ENCODE measurements around the gene GALNT2.

Gene GALNT2

DNA sequence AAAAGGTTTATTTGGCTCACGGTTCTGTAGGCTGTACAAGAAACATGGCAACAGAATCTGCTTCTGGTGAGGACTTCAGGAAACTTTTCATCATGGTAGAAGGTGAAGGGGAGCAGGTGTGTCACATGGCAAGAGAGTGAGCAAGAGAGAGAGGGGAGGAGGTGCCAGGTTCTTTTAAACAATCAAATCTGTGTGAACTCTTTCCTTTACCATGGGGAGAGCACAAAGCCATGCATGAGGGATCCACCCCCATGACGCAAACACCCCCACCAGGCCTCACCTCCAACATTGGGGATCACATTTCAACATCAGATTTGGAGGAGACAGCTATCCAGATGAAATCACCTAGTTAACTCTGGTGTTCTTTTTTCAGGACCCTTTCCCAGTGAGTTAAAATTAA, 103.6 kb downstream of the GALNT2 start:
- DNase-seq, result no peak

DNA sequence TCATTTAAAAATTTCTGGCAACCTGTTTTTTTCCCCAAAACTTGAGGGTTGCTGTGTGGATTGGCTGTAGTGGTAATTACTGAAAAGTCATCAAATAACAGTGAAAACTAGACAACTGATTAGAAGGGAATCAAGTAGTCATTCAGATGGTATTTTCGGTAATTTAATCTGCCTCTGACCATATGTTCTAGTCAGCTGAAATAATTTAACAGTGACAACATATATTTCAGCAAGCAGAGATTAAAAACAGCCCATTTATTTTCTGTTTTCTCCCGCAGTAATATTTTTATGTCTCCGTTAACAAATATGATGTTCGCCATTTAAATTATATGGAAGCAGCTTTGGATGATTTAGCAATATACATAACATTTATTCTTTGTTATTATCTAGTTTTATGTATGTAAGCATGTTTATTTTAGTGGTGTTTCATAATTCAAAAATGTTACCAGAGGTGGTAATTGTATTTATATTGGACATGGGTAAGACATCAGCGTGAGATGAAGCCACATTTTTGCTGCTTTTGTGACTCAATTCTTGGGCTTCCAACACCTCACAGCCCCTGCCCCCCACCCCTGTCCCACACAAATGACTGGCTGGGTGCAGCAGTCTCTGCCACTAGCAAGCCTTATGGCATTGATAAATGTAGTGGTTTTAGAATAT, 104.4 kb downstream of the GALNT2 start:
- no peak for DNase-seq

DNA sequence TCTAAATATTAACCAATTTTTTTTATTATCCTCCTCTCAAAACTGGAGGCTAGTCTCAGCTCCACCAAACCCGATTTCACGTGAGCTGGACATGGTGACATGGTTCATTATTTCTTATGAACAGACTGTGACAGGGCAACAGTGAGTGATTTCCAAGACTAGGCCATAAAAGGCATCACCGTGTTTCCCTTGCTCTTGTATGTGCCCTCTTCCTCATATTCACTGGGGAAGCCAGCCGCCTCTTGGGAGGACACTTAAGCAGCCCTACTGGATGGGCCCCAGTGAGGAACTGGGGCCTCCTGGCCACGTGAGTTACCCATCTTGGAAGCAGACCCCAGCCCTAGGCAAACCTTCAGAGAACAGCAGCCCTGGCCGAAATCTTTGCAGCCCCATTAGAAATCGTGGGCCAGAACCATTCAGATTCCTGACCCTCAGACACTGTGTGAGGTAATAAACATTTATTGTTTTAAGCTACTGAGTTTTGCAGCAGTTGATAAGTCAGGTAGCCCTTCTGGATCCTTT, 105.0 kb downstream of the GALNT2 start:
- no peak for DNase-seq

DNA sequence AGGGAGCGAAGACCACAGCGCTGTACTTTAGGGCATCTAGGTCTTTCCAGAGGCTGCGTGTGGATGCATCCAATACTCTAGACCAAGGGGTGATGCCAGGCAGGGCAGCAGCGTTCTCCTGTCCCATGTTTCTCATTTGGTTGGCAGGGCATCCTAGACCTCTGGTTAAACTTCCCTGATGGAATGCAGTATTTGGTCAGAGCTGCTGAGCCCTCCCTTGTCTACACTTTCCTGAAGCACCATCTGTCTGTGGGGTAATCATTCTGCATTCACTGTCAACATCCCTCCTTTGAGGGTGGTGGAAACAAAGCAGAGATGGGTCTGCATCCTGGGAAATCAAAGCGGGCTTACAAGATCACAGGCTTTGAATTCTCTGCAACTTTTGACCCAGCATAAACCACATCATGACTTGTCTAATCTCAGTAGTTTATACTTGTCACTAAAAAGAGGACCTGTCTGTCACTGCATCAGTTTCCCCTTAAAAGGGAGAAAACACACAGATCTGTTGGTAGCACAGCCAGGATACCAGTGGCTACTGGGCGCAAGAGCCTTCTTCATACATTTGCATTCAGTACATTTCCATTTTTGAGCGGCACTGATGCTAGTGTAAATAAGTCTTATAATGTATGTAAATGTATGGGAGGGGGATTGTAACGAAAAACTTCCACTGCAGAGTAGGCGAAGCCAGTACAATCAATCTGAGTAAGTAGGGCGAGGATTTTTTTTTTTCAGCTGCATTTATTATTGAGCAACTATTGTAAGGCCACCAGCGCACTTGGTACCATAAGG, 106.3 kb downstream of the GALNT2 start:
- peak; percentile 78 for DNase-seq

DNA sequence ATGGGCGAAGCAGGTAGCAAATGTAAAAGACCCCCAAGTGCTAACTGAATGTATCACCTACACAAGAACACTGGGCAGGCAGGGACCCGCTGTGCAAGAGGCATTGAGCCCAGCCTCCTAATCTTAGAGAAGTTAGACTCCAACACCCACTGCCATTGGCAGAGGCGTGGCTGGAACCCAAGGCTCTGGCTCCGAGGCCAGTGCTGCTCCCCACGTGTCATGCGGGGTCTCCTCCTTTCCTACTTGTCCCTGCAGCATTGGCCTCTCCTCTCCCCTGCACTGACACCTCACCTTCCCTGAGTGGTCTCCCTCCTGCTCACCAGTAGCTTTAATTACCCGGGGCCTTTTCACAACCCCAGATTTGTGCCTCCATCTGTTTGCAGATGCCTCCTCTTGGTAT, 107.0 kb downstream of the GALNT2 start:
- no peak for DNase-seq

DNA sequence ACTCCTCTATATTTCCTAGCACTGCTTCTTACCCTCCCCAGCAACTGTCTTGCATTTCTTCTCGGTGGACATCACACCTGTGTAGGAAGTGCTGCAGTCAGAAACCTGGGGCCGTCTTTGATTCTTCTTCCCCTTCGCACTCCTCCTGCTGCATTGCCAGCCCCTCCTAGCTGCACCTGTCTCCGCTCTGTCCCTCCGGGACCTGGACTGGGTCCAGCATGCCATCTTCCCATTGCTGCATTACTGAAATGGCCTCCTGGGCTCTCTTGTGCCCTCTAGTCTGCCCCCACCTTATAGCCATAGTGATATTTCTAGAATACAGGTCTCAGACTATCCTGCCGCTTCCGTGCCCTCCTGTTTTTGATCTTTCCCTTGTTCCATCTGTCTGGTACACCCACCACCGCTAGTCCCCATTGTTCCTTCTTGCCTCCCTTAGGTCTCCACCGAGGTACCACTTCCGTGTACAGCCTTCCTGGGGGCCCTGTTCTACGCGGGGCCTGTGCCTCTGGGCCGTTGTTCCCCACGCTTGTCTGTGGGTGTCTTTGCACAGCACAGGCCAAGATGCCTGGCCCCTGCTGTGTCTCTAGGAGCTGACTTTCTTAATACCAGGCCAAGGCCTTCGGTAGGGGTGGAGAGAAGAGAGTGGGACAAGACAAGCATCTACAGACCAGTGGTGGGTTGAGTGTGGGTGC, 107.6 kb downstream of the GALNT2 start:
- no peak for DNase-seq

DNA sequence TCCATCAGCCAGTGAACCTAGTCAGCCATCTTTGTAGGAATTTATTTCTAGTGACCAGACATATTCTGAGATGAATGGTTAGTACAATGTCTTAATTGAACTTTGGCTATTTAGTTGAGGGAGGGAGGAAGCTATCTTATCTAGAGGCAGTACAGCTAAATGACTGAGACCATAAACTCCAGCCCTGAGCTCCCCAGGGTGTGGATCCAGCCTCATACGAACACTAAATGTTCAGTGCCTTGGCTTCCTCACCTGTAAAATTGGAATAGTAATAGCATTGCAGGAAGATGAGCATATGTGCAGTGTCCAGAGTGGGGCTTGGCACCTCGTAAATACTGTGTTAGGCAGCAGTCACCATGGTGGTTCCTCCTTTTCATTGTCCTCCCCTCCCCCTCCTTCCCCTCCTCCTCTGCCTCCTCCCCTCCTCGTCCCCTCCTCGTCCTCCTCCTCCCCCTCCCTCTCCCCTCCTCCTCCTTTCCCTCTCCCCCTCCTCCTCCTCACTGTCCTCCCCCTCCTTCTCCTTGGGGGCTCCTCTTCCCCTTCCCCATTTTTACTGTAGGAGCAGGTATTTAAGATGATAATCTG, 108.2 kb downstream of the GALNT2 start:
- no peak for DNase-seq

DNA sequence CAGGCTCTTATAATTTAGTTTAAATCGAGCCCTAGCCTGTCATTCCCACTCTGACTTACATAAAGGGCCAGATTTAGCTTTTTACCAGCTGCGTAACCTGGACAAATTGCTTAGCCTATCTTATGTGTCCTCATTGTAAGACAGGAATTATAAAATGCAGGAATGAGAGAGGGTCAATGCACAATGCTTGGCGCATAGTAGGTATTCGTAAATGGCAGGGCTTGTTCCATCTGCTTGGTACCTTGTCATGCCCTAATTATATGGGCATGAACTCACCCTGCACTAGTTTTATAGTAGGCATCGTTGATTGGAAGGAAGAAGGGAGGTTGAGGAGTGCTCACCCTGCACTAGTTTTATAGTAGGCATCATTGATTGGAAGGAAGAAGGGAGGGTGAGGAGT, 108.8 kb downstream of the GALNT2 start:
- DNase-seq, result no peak

DNA sequence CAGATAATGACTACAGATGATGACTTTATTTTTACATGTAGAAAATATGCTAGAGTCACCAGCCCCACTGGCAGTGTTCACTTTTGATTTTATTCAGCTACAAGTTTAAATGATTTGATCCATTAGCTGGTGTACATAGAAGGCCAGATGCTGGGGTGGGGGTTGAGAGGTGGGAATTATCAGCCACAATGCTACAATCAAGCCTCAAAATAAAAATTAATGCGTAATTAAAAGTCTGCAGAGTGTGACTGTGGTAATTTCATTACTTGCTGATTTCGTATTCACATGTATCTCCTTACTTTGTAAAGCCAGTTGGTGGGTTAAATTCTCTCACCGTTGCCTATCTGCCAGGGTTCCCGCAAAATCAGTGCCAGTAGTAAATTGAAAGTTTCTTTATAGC, 109.3 kb downstream of the GALNT2 start:
- DNase-seq, result no peak

DNA sequence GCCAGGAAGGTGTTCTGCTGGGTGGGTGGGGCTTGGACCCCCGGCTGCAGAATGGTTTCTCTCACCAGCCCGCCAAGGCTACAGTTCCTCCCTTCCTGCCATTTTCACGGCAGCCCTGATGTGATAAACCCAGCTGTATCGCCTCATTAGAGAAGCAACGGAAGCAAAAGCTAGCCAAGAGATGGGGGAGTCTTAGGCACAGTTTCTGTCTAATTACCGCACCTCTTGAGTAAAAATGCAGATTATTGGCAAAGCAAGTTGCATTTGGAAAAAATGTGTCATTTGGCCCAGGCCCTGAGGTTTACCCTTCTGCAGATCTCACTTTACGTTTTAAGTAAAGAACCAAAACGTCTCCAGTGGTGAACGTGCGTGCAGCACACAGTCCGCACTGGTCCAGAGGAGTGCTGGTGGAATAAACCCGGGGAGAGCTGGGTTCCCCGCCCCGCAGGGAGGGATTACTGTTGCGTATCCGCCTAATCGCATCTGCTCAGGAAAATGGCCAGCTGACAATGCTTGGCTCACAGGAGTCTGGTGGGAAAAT, 109.9 kb downstream of the GALNT2 start:
- DNase-seq, result peak; percentile 49

DNA sequence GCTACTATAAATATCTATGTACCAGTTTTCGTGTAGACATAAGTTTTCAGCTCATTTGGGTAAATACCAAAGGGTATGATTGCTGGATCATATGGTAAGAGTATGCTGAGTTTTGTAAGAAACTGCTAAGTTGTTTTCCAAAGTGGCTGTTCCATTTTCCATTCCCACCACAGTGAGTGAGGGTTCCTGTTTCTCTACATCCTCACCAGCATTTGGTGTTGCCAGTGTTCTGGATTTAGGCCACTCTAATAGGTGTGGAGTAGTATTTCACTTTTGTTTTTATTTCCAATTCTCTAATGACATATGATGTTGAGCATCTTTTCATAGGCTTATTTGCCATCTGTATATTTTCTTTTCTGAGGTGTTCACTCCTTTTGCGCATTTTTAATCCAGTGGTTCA, 112.2 kb downstream of the GALNT2 start:
- no peak for DNase-seq

DNA sequence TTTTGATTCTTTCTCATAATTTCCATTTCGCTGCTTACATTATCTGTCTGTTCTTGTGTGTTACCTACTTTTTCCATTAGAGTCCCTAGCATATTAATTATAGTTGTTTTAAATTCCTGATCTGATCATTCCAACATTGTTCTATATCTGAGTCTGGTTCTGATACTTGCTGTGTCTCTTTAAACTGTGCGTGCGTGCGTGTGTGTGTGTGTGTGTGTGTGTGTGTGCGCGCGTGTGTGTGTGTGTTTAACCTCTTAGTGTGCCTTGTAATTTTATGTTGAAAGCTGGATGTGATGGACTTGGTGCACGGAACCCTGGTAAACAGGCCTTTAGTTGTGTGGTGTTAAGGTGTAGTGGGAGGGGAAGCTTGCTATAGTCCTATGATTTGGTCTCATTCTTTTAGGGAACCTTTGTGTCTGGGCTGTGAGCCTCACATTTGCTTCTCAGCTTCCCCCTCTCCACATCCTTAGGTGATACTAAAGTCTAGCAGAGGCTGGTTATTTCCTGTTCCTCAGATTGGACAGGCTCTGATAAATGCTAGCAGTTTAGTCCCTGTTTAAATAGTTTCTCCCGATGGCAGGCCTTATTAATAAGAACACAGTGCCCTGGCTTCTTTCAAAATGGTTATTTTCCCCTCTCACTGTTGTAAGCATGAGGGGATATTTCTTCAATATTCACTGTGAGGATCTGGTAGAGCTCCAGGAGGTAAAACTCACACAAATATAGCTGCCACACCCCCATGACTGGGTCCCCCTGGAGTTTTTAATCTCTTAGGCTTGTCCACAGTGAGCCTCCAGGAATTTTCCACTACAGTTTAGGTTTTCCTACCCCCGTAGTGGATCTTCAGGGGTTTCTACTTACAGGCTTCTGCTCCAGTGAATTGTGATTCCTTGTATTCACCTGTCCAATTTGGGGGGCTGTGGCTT, 118.3 kb downstream of the GALNT2 start:
- no peak for DNase-seq

DNA sequence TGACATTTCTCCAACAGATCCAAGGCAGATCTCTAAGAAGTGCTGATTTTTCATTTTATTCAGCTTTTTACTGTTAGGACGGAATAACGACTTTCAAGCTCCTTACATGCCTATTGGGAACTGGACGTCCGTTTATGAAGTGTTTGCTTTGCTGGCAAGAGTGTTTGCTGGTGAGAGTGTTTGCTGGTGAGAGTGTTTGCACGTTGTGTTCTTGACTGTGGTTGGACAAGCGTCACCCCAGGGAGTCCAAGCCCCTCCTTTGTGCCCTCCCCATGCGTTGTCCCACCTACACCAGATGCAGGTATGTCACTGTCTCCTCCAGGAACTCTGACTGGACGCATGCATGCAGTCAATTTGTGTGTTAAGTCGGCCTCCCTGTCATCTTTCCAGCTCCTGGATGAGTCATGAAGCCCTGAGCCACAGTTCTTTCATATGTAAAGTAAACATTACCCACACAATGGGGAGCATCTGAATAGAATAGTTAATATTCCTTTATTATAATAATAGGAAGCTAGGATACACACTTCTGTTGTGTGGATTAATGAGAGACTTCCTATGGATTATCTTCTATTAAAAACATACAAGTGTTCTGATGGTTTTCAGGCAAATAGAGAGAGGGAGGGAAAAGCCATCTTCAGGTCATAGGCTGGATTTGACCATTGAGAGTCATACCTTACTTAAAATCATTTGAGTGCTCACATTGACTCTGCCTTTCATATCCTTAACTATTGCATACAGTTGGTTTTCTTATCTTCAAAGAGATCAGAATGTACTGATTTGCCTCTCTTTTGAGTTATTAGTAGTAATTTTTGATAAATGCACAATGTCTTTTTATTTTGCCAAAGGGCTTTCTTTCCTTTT, 119.2 kb downstream of the GALNT2 start:
- peak; percentile 38 for DNase-seq

DNA sequence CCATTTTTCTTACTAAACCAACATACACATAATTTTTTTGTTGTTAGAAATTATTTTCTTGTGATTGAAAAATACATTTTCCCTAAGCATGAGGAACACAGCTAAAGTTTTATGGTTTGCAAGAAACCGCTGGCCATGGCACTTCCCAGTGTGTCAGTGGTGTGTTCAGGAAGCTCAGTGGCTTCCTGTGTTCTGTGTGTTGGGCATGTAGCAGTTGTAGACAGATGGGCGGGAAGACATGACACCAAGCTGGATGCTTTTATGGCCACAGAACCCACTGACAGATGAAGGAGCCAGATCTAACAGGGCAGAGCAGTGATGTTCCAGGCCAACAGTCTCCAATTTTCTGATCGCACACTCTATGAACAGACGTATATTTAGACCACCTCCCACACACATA, 119.8 kb downstream of the GALNT2 start:
- DNase-seq, result no peak

DNA sequence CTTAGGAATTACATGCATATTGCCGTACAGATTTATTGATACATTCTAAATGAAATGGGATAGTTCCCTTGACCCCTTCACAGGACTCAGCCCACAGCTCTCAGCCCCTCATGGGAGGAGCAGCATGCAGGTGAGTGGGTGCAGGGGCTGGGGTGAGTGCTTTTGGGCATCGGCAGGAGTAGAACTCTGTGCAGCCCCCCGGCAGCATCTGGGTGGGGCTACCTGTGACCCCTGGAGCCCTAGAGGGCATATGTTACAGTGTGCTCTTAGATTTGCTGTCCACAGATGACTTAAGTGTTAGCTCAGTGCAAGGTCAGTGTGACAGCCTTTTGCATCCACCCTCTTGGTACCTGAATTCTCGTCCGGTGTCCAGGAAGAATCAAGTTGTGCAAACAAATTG, 120.3 kb downstream of the GALNT2 start:
- DNase-seq, result no peak

DNA sequence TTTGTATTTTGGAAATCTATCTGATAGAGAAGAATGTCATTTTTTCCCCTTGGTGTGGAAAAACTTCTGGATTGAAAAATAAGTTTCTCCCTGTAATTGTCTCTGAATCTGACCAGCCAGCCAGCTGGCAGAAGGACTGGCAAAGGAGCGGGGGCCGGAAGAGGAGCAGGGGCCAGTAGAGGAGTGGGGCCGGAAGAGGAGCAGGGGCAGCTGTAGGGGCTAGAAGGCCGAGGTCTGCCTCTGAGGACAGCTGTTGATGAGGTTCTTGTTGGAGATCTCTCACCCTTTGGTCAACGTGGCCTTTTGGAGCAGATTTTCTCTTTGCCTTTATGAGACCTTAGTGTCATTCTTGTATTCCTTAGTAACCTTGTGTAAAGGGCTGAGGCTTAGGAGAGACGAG, 121.8 kb downstream of the GALNT2 start:
- DNase-seq, result no peak

DNA sequence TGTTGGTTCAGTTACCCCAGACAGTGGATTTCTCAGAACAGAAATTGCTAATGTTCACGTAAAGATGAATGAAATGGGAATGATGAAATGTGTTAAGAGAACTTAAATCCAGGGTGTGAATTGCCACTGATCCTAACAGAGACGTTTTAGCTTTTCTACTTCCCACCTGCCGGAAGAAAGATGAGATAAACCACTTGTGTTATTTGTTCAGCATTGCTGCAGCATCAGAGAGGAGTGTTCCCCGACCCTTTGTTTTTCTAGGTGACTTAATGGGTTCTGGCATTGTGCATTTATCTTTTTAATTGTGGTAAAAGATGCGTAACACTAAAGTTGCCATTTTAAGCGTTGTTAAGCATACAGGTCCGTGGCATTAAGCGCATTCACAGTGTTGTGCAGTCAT, 122.3 kb downstream of the GALNT2 start:
- DNase-seq, result no peak

DNA sequence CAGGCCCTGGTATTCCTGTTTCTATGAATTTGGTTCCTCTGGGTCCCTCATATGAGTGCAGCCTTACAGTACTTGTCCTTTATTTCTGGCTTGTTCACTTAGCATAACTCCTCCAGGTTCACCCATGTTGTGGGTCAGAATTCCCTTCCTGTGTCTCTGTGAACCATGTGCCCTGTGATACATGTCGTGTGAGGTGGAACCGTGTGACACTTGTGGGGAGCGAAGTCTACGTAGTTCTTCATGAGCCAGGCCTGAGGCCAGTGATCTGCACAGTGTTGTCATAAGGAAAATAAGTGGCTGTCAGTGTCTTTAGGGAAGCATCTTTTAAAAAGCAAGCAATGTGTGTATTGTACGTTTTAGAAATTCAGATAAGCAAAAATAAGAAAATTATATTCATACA, 122.8 kb downstream of the GALNT2 start:
- no peak for DNase-seq

DNA sequence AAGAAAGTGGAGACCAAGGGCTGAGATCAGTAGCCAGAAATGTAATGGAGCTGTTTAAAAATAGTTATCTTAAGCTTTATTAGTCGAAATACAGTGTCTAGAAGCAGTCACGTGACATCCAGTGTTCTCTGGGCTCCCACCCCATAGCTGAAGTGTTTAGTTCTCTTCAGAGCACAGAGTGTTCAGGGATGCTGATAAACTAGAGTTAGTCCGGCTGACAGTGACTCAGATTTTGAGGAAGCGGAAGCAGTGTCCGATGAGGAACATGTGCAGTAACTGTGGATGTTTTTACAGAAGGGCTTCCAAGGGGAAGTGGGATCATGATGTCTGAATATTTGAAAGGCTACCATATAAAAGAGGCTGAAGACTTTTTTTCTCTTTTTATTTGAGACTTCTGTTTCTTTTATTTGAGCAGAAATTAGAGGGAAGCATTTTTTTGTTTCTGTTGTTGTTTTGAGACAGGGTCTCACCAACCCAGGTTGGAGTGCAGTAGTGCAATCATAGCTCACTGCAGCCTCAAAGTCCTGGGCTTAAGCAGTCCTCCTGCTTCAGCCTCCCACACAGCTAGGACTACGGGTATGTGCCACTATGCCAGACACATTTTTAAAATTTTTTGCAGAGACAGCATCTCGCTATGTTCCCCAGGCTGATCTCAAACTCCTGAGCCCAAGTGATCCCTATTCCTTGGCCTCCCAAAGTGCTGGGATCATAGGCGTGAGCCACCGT, 124.2 kb downstream of the GALNT2 start:
- no peak for DNase-seq

DNA sequence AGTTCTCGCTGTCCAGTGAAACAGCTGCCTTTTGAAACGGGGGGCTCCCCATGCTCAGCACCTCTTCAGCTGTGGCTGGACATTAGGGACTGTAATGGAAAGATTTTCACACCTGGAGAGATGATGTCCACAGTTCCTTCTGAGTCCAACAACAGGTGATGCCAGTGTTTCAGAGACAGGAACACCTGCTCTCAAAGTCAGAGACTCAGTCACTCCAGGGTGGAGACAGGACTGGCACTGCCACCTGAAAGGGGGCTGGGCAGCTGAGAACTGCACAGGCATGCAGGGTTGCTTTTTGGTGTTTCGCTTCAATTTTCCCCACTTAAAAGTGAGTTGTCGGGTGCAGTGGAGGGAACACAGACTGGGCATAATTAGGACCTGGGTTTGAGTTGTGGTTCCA, 124.8 kb downstream of the GALNT2 start:
- no peak for DNase-seq
